ENCODE data around the gene ACTL10. TPM values are rescaled to one million over a fixed set of nuclear protein-coding genes. Genes with fewer than 3 reads are reported as not detected.

Gene ACTL10
- total RNA-seq, 1 experiment from 2014 or later, result 3.2 TPM

- CTCF ChIA-PET, result no interaction called here
- peaks cover 13% of the 10 kb centered on the region for H3K36me3 Mint-ChIP-seq (ENCODE audit: insufficient read depth, unreplicated experiment)
- H3K9me3 Mint-ChIP-seq (ENCODE audit: unreplicated experiment), result no peaks in the 10 kb centered on the region
- no peak for DNase-seq (ENCODE audit: unreplicated experiment)
- BruUV-seq (replicated peaks), result no TSS peak
- TF ChIP-seq CTCF (IDR thresholded peaks at IDR 0.05; ENCODE audit: unreplicated experiment), result no peak
- no peak overlapping the region for H3K27ac Mint-ChIP-seq (ENCODE audit: low read depth, unreplicated experiment)
- no peaks in the 10 kb centered on the region for H3K27me3 Mint-ChIP-seq (ENCODE audit: insufficient read depth, unreplicated experiment)
- POLR2A ChIA-PET, result no interaction called here
- no peak overlapping the region for H3K4me3 Mint-ChIP-seq (ENCODE audit: unreplicated experiment)
- intact Hi-C loops (cut with micrococcal nuclease), result no loop called here
- H3K4me1 Mint-ChIP-seq (ENCODE audit: insufficient read depth, unreplicated experiment), result no peaks in the 10 kb centered on the region
Observed at GRCh38 chr20:33701629-33702450, 35.1 kb downstream of the ACTL10 start.

DNA sequence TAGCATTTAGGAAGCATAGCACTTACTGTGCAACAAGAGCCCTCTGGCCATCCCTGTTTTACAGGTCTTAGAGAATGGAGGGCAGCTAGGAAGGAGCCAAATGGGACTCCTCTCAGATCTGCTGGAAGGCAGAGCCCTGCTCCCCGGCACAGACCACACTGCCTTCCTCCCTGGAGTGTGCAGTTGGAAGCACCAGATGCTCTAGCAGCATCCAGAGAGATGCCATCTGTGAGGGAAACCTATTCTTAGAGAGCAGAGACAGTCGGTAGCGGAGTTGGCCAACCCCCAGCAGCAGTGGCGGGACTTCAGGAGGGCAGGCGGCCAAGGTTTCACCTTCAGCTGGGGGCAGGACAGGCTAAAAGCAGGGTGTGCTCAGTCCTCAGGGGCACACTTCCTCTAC lies 36.1 kb downstream of the ACTL10 start:
- ChIA-PET CTCF (no interaction called here), POLR2A (no interaction called here)
- Mint-ChIP-seq H3K27ac (ENCODE audit: low read depth, unreplicated experiment) (no peak overlapping the region), H3K9me3 (ENCODE audit: unreplicated experiment) (no peaks in the 10 kb centered on the region), H3K36me3 (ENCODE audit: insufficient read depth, unreplicated experiment) (peaks cover 13% of the 10 kb centered on the region), H3K4me3 (ENCODE audit: unreplicated experiment) (no peak overlapping the region), H3K27me3 (ENCODE audit: insufficient read depth, unreplicated experiment) (no peaks in the 10 kb centered on the region), H3K4me1 (ENCODE audit: insufficient read depth, unreplicated experiment) (no peaks in the 10 kb centered on the region)
- no peak for TF ChIP-seq CTCF (IDR thresholded peaks at IDR 0.05; ENCODE audit: unreplicated experiment)
- no peak for DNase-seq (ENCODE audit: unreplicated experiment)
- intact Hi-C loops (cut with micrococcal nuclease), result no loop called here
- BruUV-seq (replicated peaks), result no TSS peak

GRCh38 chr20:33703498-33704137 lies 36.9 kb downstream of the ACTL10 start:
- no peak for TF ChIP-seq CTCF (IDR thresholded peaks at IDR 0.05; ENCODE audit: unreplicated experiment)
- H3K4me1 Mint-ChIP-seq (ENCODE audit: insufficient read depth, unreplicated experiment), result no peaks in the 10 kb centered on the region
- H3K4me3 Mint-ChIP-seq (ENCODE audit: unreplicated experiment), result no peak overlapping the region
- no peaks in the 10 kb centered on the region for H3K27me3 Mint-ChIP-seq (ENCODE audit: insufficient read depth, unreplicated experiment)
- no TSS peak for BruUV-seq (replicated peaks)
- ChIA-PET CTCF (no interaction called here), POLR2A (interaction anchor here (0.6 kb wide), 1 partner anchor 17 kb away, joined by 3 read pairs; the partner anchor contains the start of gene E2F1)
- H3K36me3 Mint-ChIP-seq (ENCODE audit: insufficient read depth, unreplicated experiment), result peaks cover 13% of the 10 kb centered on the region
- intact Hi-C loops (cut with micrococcal nuclease), result no loop called here
- DNase-seq (ENCODE audit: unreplicated experiment), result no peak
- no peak overlapping the region for H3K27ac Mint-ChIP-seq (ENCODE audit: low read depth, unreplicated experiment)
- no peaks in the 10 kb centered on the region for H3K9me3 Mint-ChIP-seq (ENCODE audit: unreplicated experiment)

- Mint-ChIP-seq H3K4me3 (ENCODE audit: unreplicated experiment) (no peak overlapping the region), H3K27ac (ENCODE audit: low read depth, unreplicated experiment) (no peak overlapping the region), H3K9me3 (ENCODE audit: unreplicated experiment) (no peaks in the 10 kb centered on the region), H3K27me3 (ENCODE audit: insufficient read depth, unreplicated experiment) (no peaks in the 10 kb centered on the region), H3K4me1 (ENCODE audit: insufficient read depth, unreplicated experiment) (no peaks in the 10 kb centered on the region), H3K36me3 (ENCODE audit: insufficient read depth, unreplicated experiment) (peaks cover 13% of the 10 kb centered on the region)
- intact Hi-C loops (cut with micrococcal nuclease), result no loop called here
- DNase-seq (ENCODE audit: unreplicated experiment), result peak; percentile 43
- CTCF ChIA-PET, result interaction anchor here (0.8 to 1.0 kb wide), 2 partner anchors 15 to 70 kb away, joined by 3 read pairs; no protein-coding TSS in a partner anchor
- TF ChIP-seq CTCF (IDR thresholded peaks at IDR 0.05; ENCODE audit: unreplicated experiment), result no peak
- no TSS peak for BruUV-seq (replicated peaks)
- POLR2A ChIA-PET, result interaction anchor here (0.6 kb wide), 1 partner anchor 18 kb away, joined by 3 read pairs; the partner anchor contains the start of gene E2F1
Observed at GRCh38 chr20:33704197-33704924, 37.6 kb downstream of the ACTL10 start.
